Activated naive CD4-positive, alpha-beta T cell treated with anti-CD3 and anti-CD28 coated beads for 36 hours (primary cell): Measurements from ENCODE around the gene OR6V1. TPM values are rescaled to one million over a fixed set of nuclear protein-coding genes. Genes with fewer than 3 reads are reported as not detected.

ENCODE experiments used
- CTCF ChIA-PET: fragments of 350-600 bp; sonication (Branson Sonifier 250); formaldehyde crosslinking; loops from one replicate; lab custom pipeline; 2021; ENCODE audit warnings: antibody characterized with exemption; lab: Charles Lee
- DNase-seq: peaks from one replicate; pipeline ENCODE4 v3.0.0-alpha.2; 2020
- H3K27ac Mint-ChIP-seq: one replicate; pipeline ENCODE4 v1.8.0; 2021; ENCODE audit warnings: mild to moderate bottlenecking, mixed read lengths
- H3K27me3 Mint-ChIP-seq: one replicate; pipeline ENCODE4 v1.8.0; 2021; ENCODE audit warnings: low read depth, mixed read lengths
- H3K36me3 Mint-ChIP-seq: one replicate; pipeline ENCODE4 v1.8.0; 2021; ENCODE audit warnings: low read depth, mixed read lengths
- H3K4me1 Mint-ChIP-seq: one replicate; pipeline ENCODE4 v1.8.0; 2021; ENCODE audit warnings: low read depth, mixed read lengths
- H3K4me3 Mint-ChIP-seq: one replicate; pipeline ENCODE4 v1.8.0; 2021; ENCODE audit warnings: mild to moderate bottlenecking, moderate library complexity, mixed read lengths
- H3K9me3 Mint-ChIP-seq: one replicate; pipeline ENCODE4 v1.8.0; 2021; ENCODE audit warnings: mixed read lengths
- intact Hi-C: fragments of 100-400 bp; cut with micrococcal nuclease; formaldehyde crosslinking; loops from one replicate; pipeline ENCODE4 v1.15.1; 2023
- total RNA-seq, 2 experiments: library from RNA; stranded (reverse); gene quantifications; one replicate each; pipeline ENCODE4 v1.2.3, GENCODE V29; 2021

OR6V1 gene
- total RNA-seq, 2 experiments from 2014 or later, result not detected

- no peaks in the 10 kb centered on the region for H3K4me1 Mint-ChIP-seq
- no peaks in the 10 kb centered on the region for H3K27me3 Mint-ChIP-seq
- CTCF ChIA-PET, result interaction anchor here (1.1 to 1.6 kb wide), 3 partner anchors 32 to 172 kb away, joined by 3 to 8 read pairs (median 5); no protein-coding TSS in a partner anchor
- H3K27ac Mint-ChIP-seq, result no peak overlapping the region
- no peaks in the 10 kb centered on the region for H3K9me3 Mint-ChIP-seq
- no peak overlapping the region for H3K4me3 Mint-ChIP-seq
- intact Hi-C loops, result no loop called here
- DNase-seq, result no peak
- no peaks in the 10 kb centered on the region for H3K36me3 Mint-ChIP-seq
Measured at GRCh38 chr7:143043391-143043790, 8.8 kb upstream of the OR6V1 start.

DNA sequence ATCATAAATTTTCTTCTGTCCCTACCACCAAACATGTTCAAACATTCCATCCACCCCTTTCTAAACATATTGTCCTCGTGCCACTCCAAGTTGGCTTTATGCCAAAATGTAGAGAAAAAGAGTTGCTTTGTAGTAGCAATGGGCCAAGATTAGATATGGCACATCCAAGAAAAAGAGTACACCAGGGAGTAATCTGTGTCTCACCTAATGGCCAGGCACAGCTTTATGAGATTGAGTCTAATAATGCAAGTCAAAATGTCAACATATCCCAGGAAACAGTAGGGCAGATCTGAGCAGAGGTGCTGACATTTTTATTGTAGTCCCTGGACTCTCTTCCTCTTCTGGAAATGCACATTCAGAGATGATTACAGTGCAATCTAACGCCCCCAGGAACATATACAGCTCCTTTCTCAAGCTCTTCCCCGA, 5.7 kb upstream of the OR6V1 start:
- H3K27me3 Mint-ChIP-seq, result no peaks in the 10 kb centered on the region
- CTCF ChIA-PET, result interaction anchor here (1.9 kb wide), 1 partner anchor 169 kb away, joined by 9 read pairs; no protein-coding TSS in a partner anchor
- no peak overlapping the region for H3K27ac Mint-ChIP-seq
- no peak overlapping the region for H3K4me3 Mint-ChIP-seq
- no peaks in the 10 kb centered on the region for H3K36me3 Mint-ChIP-seq
- no peaks in the 10 kb centered on the region for H3K9me3 Mint-ChIP-seq
- no peak for DNase-seq
- intact Hi-C loops, result no loop called here
- H3K4me1 Mint-ChIP-seq, result peaks cover 6% of the 10 kb centered on the region

DNA sequence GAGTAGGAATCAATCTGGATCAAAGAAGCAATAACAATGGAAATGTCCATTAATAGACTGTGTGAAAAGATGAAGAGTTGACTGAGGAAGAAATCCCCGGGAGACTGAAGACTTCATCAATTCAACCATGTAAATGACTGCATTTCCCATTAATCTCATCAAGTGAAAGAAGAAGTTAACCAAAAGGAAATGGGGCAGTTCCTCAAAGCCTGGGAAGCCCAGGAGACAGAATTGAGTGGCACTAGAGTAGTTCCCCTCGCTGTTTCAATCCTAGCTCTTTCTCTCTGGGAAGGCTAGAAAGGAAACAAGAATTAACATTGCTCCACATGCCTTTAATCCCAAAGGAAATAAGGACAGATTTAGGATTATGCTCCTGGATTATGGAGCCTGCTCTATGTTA, 4.8 kb upstream of the OR6V1 start:
- CTCF ChIA-PET, result interaction anchor here (1.9 kb wide), 1 partner anchor 168 kb away, joined by 9 read pairs; no protein-coding TSS in a partner anchor
- Mint-ChIP-seq H3K36me3 (no peaks in the 10 kb centered on the region), H3K27me3 (no peaks in the 10 kb centered on the region), H3K27ac (no peak overlapping the region), H3K4me1 (peaks cover 6% of the 10 kb centered on the region), H3K9me3 (no peaks in the 10 kb centered on the region), H3K4me3 (no peak overlapping the region)
- no peak for DNase-seq
- intact Hi-C loops, result no loop called here

- Mint-ChIP-seq H3K27ac (no peak overlapping the region), H3K4me3 (no peak overlapping the region), H3K36me3 (no peaks in the 10 kb centered on the region), H3K27me3 (peaks cover 5% of the 10 kb centered on the region), H3K4me1 (peaks cover 6% of the 10 kb centered on the region), H3K9me3 (no peaks in the 10 kb centered on the region)
- intact Hi-C loops, result no loop called here
- no peak for DNase-seq
- CTCF ChIA-PET, result no interaction called here
Measured at GRCh38 chr7:143048827-143049226, 3.3 kb upstream of the OR6V1 start.

DNA sequence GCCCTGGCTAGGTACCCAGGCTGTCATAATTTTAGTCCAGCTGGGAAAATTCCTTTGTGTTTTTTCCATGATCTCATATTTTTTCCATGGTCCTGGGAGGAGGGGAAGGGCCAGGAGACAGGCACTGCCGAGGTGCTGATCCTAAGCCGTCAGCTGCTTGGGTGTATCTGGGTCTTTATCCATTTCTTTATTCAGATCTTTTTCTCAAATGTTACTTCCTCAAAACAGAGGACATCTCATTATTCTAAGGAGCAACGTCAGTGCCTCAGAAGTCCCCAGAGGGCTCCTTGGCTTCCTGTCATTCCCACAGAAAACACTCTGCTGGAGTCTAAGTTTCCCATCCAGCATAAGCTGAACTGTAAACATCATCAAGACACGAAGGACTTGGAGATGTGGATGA, 2.8 kb upstream of the OR6V1 start:
- CTCF ChIA-PET, result no interaction called here
- Mint-ChIP-seq H3K36me3 (no peaks in the 10 kb centered on the region), H3K27ac (no peak overlapping the region), H3K4me3 (no peak overlapping the region), H3K27me3 (peaks cover 5% of the 10 kb centered on the region), H3K9me3 (no peaks in the 10 kb centered on the region), H3K4me1 (peaks cover 6% of the 10 kb centered on the region)
- no peak for DNase-seq
- intact Hi-C loops, result no loop called here

GRCh38 chr7:143050931-143051330, 1.2 kb upstream of the OR6V1 start:
- DNase-seq, result no peak
- Mint-ChIP-seq H3K27me3 (peaks cover 5% of the 10 kb centered on the region), H3K27ac (no peak overlapping the region), H3K36me3 (no peaks in the 10 kb centered on the region), H3K9me3 (no peaks in the 10 kb centered on the region), H3K4me1 (peaks cover 6% of the 10 kb centered on the region), H3K4me3 (no peak overlapping the region)
- CTCF ChIA-PET, result interaction anchor here (1.0 kb wide), 2 partner anchors 13 to 48 kb away, joined by 3 to 5 read pairs; no protein-coding TSS in a partner anchor
- intact Hi-C loops, result no loop called here

GRCh38 chr7:143054621-143055020, 2.5 kb downstream of the OR6V1 start:
- Mint-ChIP-seq H3K4me3 (no peak overlapping the region), H3K4me1 (no peaks in the 10 kb centered on the region), H3K27me3 (peaks cover 5% of the 10 kb centered on the region), H3K27ac (no peak overlapping the region), H3K36me3 (no peaks in the 10 kb centered on the region), H3K9me3 (no peaks in the 10 kb centered on the region)
- intact Hi-C loops, result no loop called here
- DNase-seq, result no peak
- CTCF ChIA-PET, result no interaction called here

DNA sequence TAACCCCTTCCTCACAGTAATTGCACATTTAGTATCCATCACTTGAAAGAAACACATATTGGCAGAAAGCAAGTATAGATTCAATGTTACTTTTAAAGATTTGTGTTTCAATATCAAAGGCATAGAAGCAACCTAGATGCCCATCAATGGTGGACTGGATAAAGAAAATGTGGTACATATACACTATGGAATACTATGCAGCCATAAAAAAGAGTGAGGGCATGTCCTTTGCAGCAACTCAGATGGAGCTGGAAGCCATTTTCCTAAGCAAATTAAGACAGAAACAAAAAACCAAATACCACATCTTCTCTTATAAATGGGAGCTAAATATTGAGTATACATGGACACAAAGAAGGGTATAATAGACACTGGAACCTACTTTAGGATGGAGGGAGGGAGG, 3.6 kb downstream of the OR6V1 start:
- CTCF ChIA-PET, result no interaction called here

DNA sequence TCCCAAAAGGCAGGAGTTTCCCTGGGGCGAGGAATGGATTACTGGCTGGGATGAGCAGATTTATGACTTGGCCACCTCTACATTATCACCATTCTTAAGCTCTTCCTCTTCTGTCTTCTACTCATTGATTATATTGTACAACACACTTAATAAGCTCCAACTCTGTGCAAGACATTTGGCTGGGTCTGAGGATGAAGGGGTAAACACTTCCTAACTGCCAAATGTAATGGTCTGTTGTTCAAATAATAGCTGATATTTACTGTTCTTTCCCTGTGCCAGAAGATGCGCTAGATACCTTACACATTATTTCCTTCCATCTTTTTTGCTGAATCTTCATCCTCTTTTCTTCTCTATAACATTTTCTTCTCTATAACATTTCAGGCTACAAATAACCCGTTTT, 11.6 kb downstream of the OR6V1 start:
- DNase-seq, result no peak
- CTCF ChIA-PET, result interaction anchor here (0.5 to 0.8 kb wide), 2 partner anchors 13 to 127 kb away, joined by 3 to 5 read pairs; no protein-coding TSS in a partner anchor
- no peak overlapping the region for H3K27ac Mint-ChIP-seq
- intact Hi-C loops, result no loop called here
- no peak overlapping the region for H3K4me3 Mint-ChIP-seq
- no peaks in the 10 kb centered on the region for H3K36me3 Mint-ChIP-seq
- H3K27me3 Mint-ChIP-seq, result no peaks in the 10 kb centered on the region
- no peaks in the 10 kb centered on the region for H3K9me3 Mint-ChIP-seq
- H3K4me1 Mint-ChIP-seq, result no peaks in the 10 kb centered on the region

More for the DNA sequence above, 3.6 kb downstream of the OR6V1 start:
- Mint-ChIP-seq H3K4me1 (no peaks in the 10 kb centered on the region), H3K36me3 (no peaks in the 10 kb centered on the region), H3K4me3 (no peak overlapping the region), H3K27me3 (peaks cover 5% of the 10 kb centered on the region), H3K9me3 (no peaks in the 10 kb centered on the region), H3K27ac (no peak overlapping the region)
- intact Hi-C loops, result no loop called here
- DNase-seq, result no peak

DNA sequence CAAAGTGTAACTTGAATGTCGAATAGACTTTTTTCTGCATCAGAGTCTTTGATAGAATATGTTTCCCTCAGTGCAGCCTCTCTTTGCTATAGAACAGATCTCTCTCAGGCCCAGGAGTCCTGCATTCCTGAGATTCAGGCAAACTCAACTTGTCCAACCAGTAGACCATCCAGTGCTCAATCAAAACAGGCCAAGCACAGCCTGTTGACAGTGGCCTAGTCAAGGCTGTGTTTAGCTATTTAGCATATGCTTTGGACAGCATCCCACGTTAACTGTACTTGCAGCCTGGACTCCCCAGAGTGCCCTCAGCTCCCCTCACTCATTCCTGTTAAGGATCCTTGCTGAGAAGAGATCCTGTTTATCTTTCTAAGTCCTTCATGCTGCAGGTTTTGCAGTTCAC, 16.3 kb downstream of the OR6V1 start:
- no peak for DNase-seq
- intact Hi-C loops, result no loop called here
- CTCF ChIA-PET, result interaction anchor here (1.2 kb wide), 1 partner anchor 11 kb away, joined by 3 read pairs; no protein-coding TSS in a partner anchor
- Mint-ChIP-seq H3K36me3 (no peaks in the 10 kb centered on the region), H3K4me3 (no peak overlapping the region), H3K4me1 (no peaks in the 10 kb centered on the region), H3K9me3 (no peaks in the 10 kb centered on the region), H3K27me3 (peaks cover 5% of the 10 kb centered on the region), H3K27ac (no peak overlapping the region)

- no peaks in the 10 kb centered on the region for H3K36me3 Mint-ChIP-seq
- intact Hi-C loops, result no loop called here
Measured at GRCh38 chr7:143069912-143070500, 17.9 kb downstream of the OR6V1 start.

GRCh38 chr7:143073556-143073955, 21.4 kb downstream of the OR6V1 start:
- Mint-ChIP-seq H3K4me3 (no peak overlapping the region), H3K9me3 (no peaks in the 10 kb centered on the region), H3K36me3 (no peaks in the 10 kb centered on the region), H3K27me3 (peaks cover 10% of the 10 kb centered on the region), H3K4me1 (no peaks in the 10 kb centered on the region), H3K27ac (no peak overlapping the region)
- no peak for DNase-seq
- intact Hi-C loops, result no loop called here
- CTCF ChIA-PET, result no interaction called here

More at GRCh38 chr7:143069912-143070500, 17.9 kb downstream of the OR6V1 start:
- H3K27me3 Mint-ChIP-seq, result peaks cover 5% of the 10 kb centered on the region
- no peaks in the 10 kb centered on the region for H3K9me3 Mint-ChIP-seq
- no peak for DNase-seq
- no peak overlapping the region for H3K4me3 Mint-ChIP-seq
- H3K4me1 Mint-ChIP-seq, result no peaks in the 10 kb centered on the region
- CTCF ChIA-PET, result interaction anchor here (1.2 kb wide), 1 partner anchor 10 kb away, joined by 3 read pairs; no protein-coding TSS in a partner anchor
- H3K27ac Mint-ChIP-seq, result no peak overlapping the region

DNA sequence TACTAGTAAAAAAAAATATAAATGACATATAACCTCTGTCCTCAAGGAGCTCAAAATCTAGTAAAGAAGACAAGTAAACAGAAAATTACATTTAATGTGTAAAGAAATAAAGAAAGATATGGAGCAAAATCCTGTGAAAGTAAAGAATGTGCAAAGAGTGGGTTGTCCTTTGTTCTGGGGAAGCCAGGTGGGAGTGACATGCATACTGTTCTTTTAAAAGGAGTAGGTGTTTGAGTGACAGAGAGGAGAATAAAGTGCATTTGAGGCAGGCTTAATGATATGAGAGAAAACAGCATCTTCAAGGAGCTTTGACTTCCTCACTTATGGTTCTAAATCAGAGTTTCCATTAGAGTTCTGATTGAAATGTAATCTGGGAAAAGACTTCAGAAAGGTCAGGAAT, 22.0 kb downstream of the OR6V1 start:
- intact Hi-C loops, result no loop called here
- Mint-ChIP-seq H3K36me3 (no peaks in the 10 kb centered on the region), H3K9me3 (no peaks in the 10 kb centered on the region), H3K27ac (no peak overlapping the region), H3K4me1 (no peaks in the 10 kb centered on the region), H3K4me3 (no peak overlapping the region), H3K27me3 (peaks cover 10% of the 10 kb centered on the region)
- CTCF ChIA-PET, result no interaction called here
- no peak for DNase-seq
